SK-N-SH (cell line): ENCODE measurements around the gene CCSER1. TPM values are rescaled to one million over a fixed set of nuclear protein-coding genes. Genes with fewer than 3 reads are reported as not detected.

ENCODE experiments used
- CTCF ChIA-PET: fragments of 300-600, 350-600 bp; formaldehyde crosslinking; extraction: SDS; loops from one replicate; lab custom pipeline; 2021; lab: Yijun Ruan, JAX
- POLR2A ChIA-PET: fragments of 350-600 bp; sonication (Branson Sonifier 250); formaldehyde crosslinking; extraction: SDS; loops from one replicate; lab custom pipeline; 2020; ENCODE audit warnings: antibody characterized with exemption, inconsistent platforms; lab: Yijun Ruan, JAX
- DNase-seq: peaks from one replicate; pipeline ENCODE4 v3.0.0; 2012
- H2AFZ ChIP-seq: fragments of 200-600 bp; sonication (generic); 2 replicates; pipeline ENCODE4 v1.8.1; 2016; ENCODE audit warnings: antibody characterized with exemption, mild to moderate bottlenecking, low read depth
- H3F3A ChIP-seq: fragments of 200-600 bp; sonication (generic); replicated peaks from 2 replicates; pipeline ENCODE3; 2016; ENCODE audit warnings: antibody characterized with exemption, mild to moderate bottlenecking; ENCODE audit not compliant: insufficient read depth
- H3K27ac ChIP-seq, 2 experiments: fragments of 200-500 bp in 1 of 2; fragments of 200-600 bp in 1 of 2; sonication (Bioruptor generic) in 1 of 2; sonication (generic), shearing (Covaris generic) in 1 of 2; 2 replicates each; pipeline versions ENCODE4 v1.5.1 to v1.6.1; 2014 to 2016; ENCODE audit warnings: low read depth in 2 of 2, inconsistent platforms in 1 of 2, low read length in 1 of 2, mild to moderate bottlenecking in 1 of 2, mixed read lengths in 1 of 2
- H3K27me3 ChIP-seq: fragments of 200-600 bp; sonication (generic), shearing (Covaris generic); 2 replicates; pipeline ENCODE4 v1.6.1; 2016; ENCODE audit warnings: mixed run types; ENCODE audit not compliant: insufficient read depth
- H3K36me3 ChIP-seq, 2 experiments: fragments of 200-500 bp in 1 of 2; fragments of 200-600 bp in 1 of 2; sonication (Bioruptor generic) in 1 of 2; sonication (generic) in 1 of 2; replicated peaks in 1 of 2; 2 replicates each; pipeline versions ENCODE3 to v1.5.1; 2014 to 2016; ENCODE audit warnings: low read length in 1 of 2, mild to moderate bottlenecking in 1 of 2; ENCODE audit not compliant: insufficient read depth in 2 of 2, control insufficient read depth in 1 of 2
- H3K4me1 ChIP-seq, 2 experiments: fragments of 200-500 bp in 1 of 2; fragments of 200-600 bp in 1 of 2; sonication (Bioruptor generic) in 1 of 2; sonication (generic), shearing (Covaris generic) in 1 of 2; 2 replicates each; pipeline versions ENCODE4 v1.5.1 to v1.6.1; 2014 to 2016; ENCODE audit warnings: low read depth in 1 of 2, low read length in 1 of 2, mixed run types in 1 of 2; ENCODE audit not compliant: insufficient read depth in 2 of 2, control insufficient read depth in 1 of 2
- H3K4me2 ChIP-seq: fragments of 200-600 bp; sonication (generic), shearing (Covaris generic); 2 replicates; pipeline ENCODE4 v1.6.1; 2017; ENCODE audit warnings: mixed run types
- H3K4me3 ChIP-seq, 2 experiments: fragments of 200-500 bp in 1 of 2; fragments of 200-600 bp in 1 of 2; sonication (Bioruptor generic) in 1 of 2; sonication (generic), shearing (Covaris generic) in 1 of 2; 2 replicates each; pipeline versions ENCODE4 v1.5.1 to v1.8.1; 2014 to 2016; ENCODE audit warnings: low read depth in 2 of 2, inconsistent platforms in 1 of 2, low read length in 1 of 2, mild to moderate bottlenecking in 1 of 2, mixed read lengths in 1 of 2, moderate library complexity in 1 of 2
- H3K79me2 ChIP-seq: fragments of 200-600 bp; sonication (generic); 2 replicates; pipeline ENCODE4 v1.8.1; 2017; ENCODE audit warnings: mild to moderate bottlenecking; ENCODE audit not compliant: insufficient read depth
- H3K9ac ChIP-seq: fragments of 200-600 bp; sonication (generic); 2 replicates; pipeline ENCODE4 v1.6.1; 2017; ENCODE audit warnings: mixed run types
- H3K9me2 ChIP-seq: fragments of 200-600 bp; sonication (generic); 2 replicates; pipeline ENCODE4 v1.6.1; 2017; ENCODE audit warnings: mixed run types
- H3K9me3 ChIP-seq: fragments of 200-600 bp; sonication (generic); 2 replicates; pipeline ENCODE4 v1.6.1; 2017; ENCODE audit warnings: mixed run types, mild to moderate bottlenecking, moderate library complexity
- H4K20me1 ChIP-seq: fragments of 200-600 bp; sonication (generic); 2 replicates; pipeline ENCODE4 v1.6.1; 2017; ENCODE audit warnings: mild to moderate bottlenecking, mixed run types; ENCODE audit not compliant: insufficient read depth
- CHD2 ChIP-seq: fragments of 150-350 bp; IDR thresholded peaks from 2 replicates; pipeline ENCODE4 v1.6.1; 2018; ENCODE audit warnings: low read length; ENCODE audit not compliant: partially characterized antibody
- CTCF ChIP-seq: fragments of 200-600 bp; sonication (generic); IDR thresholded peaks from 2 replicates; pipeline ENCODE4 v1.6.1; 2017; ENCODE audit warnings: antibody characterized with exemption, mild to moderate bottlenecking, moderate library complexity
- EP300 ChIP-seq, 2 experiments: IDR thresholded peaks; 2 replicates each; pipeline versions ENCODE4 v1.4.0 to v1.6.1; 2012; ENCODE audit warnings: borderline replicate concordance in 1 of 2, low read depth in 1 of 2, low read length in 1 of 2
- FOXM1 ChIP-seq: IDR thresholded peaks from 2 replicates; pipeline ENCODE4 v1.4.0; 2012; ENCODE audit warnings: low read depth, mild to moderate bottlenecking
- GABPA ChIP-seq: IDR thresholded peaks from 2 replicates; pipeline ENCODE4 v1.4.0; 2012; ENCODE audit warnings: low read depth, mild to moderate bottlenecking
- JUND ChIP-seq: IDR thresholded peaks from 2 replicates; pipeline ENCODE4 v1.4.0; 2012
- MEF2A ChIP-seq: IDR thresholded peaks from 2 replicates; pipeline ENCODE4 v1.4.0; 2012; ENCODE audit warnings: low read depth, borderline replicate concordance
- MXI1 ChIP-seq: IDR thresholded peaks from 2 replicates; pipeline ENCODE4 v1.6.1; 2012; ENCODE audit warnings: mild to moderate bottlenecking, low read depth, low read length, improper control_type of control experiment
- POLR2AphosphoS5 ChIP-seq: IDR thresholded peaks from 2 replicates; pipeline ENCODE4 v1.6.1; 2012; ENCODE audit warnings: low read depth, low read length
- RAD21 ChIP-seq: IDR thresholded peaks from 2 replicates; pipeline ENCODE4 v1.6.1; 2012; ENCODE audit warnings: mild to moderate bottlenecking, low read length
- RFX5 ChIP-seq: IDR thresholded peaks from 2 replicates; pipeline ENCODE4 v1.6.1; 2012; ENCODE audit warnings: mild to moderate bottlenecking, improper control_type of control experiment, low read length
- RXRA ChIP-seq: IDR thresholded peaks from 2 replicates; pipeline ENCODE4 v1.4.0; 2012; ENCODE audit warnings: low read depth, mild to moderate bottlenecking, borderline replicate concordance
- SIN3A ChIP-seq: IDR thresholded peaks from 2 replicates; pipeline ENCODE4 v1.6.1; 2012; ENCODE audit warnings: low read depth, mild to moderate bottlenecking, low read length, moderate library complexity, borderline replicate concordance
- SMC3 ChIP-seq: IDR thresholded peaks from 2 replicates; pipeline ENCODE4 v1.6.1; 2012; ENCODE audit warnings: low read depth, low read length, improper control_type of control experiment
- TEAD4 ChIP-seq: IDR thresholded peaks from 2 replicates; pipeline ENCODE4 v1.4.0; 2012; ENCODE audit warnings: mild to moderate bottlenecking, borderline replicate concordance; ENCODE audit not compliant: insufficient read depth
- WGBS: methylation state at CpG from one replicate; pipeline ENCODE4 v1.1.6; 2017; ENCODE audit warnings: low lambda C conversion rate; 5-methylcytosine and 5-hydroxymethylcytosine counted together
- polyA plus RNA-seq, 3 experiments: library from polyadenylated mRNA; depleted of rRNA; stranded (reverse); fragments of >200 nt; gene quantifications; 2 replicates each; pipeline ENCODE4 v1.2.3, GENCODE V29; 2012
- TF ChIP-seq, protein P1 (sequence below): fragments of 150-350 bp; IDR thresholded peaks from 2 replicates; pipeline ENCODE4 v1.6.1; 2016; ENCODE audit warnings: mild to moderate bottlenecking, low read depth, low read length
- TF ChIP-seq, protein P2 (sequence below): fragments of 150-350 bp; IDR thresholded peaks from 2 replicates; pipeline ENCODE4 v1.6.1; 2017; ENCODE audit warnings: antibody characterized with exemption, low read length, low read depth, borderline replicate concordance
- TF ChIP-seq, protein P3 (sequence below): IDR thresholded peaks from 2 replicates; pipeline ENCODE4; 2012
- TF ChIP-seq, protein P4 (sequence below): IDR thresholded peaks from 2 replicates; pipeline ENCODE4 v1.4.0; 2012; ENCODE audit warnings: low read depth, borderline replicate concordance
- TF ChIP-seq, protein P5 (sequence below): IDR thresholded peaks from 2 replicates; pipeline ENCODE4 v1.4.0; 2012; ENCODE audit warnings: low read depth

CCSER1 gene
- polyA plus RNA-seq, 1 of the 3 experiments (the other 2 are of a cell fraction): 0.05 TPM

GRCh38 chr4:91485415-91485814, 1358.2 kb downstream of the CCSER1 start:
- WGBS: 25% methylated on average over 1 of the region's 1 CpG
- no peaks in the 10 kb centered on the region for H3K79me2 ChIP-seq

DNA sequence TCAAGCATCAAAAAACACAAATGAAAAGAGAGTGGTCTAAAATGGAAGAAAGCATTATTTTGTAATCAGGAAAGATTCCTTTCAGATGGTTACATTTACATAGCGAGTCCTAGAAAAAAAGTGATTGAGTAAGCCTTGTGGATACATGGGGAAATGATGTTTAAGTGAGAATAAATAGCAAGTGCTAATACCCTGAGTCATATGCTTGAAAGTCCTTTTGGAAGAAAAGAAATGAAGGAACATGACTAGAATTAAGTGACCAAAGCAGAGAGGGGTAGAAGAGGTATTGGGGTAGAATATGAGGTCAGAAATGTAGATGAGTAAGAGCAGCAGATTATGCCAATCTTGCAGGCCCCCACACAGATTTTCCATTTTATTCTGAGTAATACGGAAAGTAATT, 1361.8 kb downstream of the CCSER1 start:
- Histone ChIP-seq H3K9me2 (no peaks in the 10 kb centered on the region), H3K9me3 (no peaks in the 10 kb centered on the region), H3K79me2 (no peaks in the 10 kb centered on the region), H3K27me3 (no peaks in the 10 kb centered on the region), H3F3A (no peaks in the 10 kb centered on the region), H2AFZ (no peak overlapping the region), H3K4me3 (no peak overlapping the region), H3K36me3 (no peaks in the 10 kb centered on the region), H3K27ac (no peak overlapping the region), H4K20me1 (no peaks in the 10 kb centered on the region), H3K4me1 (no peaks in the 10 kb centered on the region), H3K4me2 (no peak overlapping the region), H3K9ac (no peak overlapping the region)
- DNase-seq: no peak
- ChIA-PET CTCF (no interaction called here), POLR2A (no interaction called here)
- WGBS: 57% methylated on average over 2 of the region's 2 CpGs
- TF ChIP-seq SIN3A (no peak), MXI1 (no peak), RFX5 (no peak), POLR2AphosphoS5 (no peak), EP300 (IDR thresholded peaks at IDR 0.05; ENCODE audit: borderline replicate concordance in 1 of 2, low read depth in 1 of 2, low read length in 1 of 2) (no peak), GABPA (no peak), TEAD4 (no peak), RXRA (no peak)
- TF ChIP-seq, protein P1, sequence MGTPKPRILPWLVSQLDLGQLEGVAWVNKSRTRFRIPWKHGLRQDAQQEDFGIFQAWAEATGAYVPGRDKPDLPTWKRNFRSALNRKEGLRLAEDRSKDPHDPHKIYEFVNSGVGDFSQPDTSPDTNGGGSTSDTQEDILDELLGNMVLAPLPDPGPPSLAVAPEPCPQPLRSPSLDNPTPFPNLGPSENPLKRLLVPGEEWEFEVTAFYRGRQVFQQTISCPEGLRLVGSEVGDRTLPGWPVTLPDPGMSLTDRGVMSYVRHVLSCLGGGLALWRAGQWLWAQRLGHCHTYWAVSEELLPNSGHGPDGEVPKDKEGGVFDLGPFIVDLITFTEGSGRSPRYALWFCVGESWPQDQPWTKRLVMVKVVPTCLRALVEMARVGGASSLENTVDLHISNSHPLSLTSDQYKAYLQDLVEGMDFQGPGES: no peak
- TF ChIP-seq, protein P2, sequence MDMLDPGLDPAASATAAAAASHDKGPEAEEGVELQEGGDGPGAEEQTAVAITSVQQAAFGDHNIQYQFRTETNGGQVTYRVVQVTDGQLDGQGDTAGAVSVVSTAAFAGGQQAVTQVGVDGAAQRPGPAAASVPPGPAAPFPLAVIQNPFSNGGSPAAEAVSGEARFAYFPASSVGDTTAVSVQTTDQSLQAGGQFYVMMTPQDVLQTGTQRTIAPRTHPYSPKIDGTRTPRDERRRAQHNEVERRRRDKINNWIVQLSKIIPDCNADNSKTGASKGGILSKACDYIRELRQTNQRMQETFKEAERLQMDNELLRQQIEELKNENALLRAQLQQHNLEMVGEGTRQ: no peak

More at GRCh38 chr4:91485415-91485814, 1358.2 kb downstream of the CCSER1 start:
- H3K4me1 ChIP-seq: no peaks in the 10 kb centered on the region
- no peak overlapping the region for H3K9ac ChIP-seq
- no peak for DNase-seq
- H4K20me1 ChIP-seq: no peaks in the 10 kb centered on the region
- no peaks in the 10 kb centered on the region for H3K9me2 ChIP-seq
- no peak overlapping the region for H2AFZ ChIP-seq
- H3K9me3 ChIP-seq: no peaks in the 10 kb centered on the region
- H3F3A ChIP-seq: no peaks in the 10 kb centered on the region
- H3K36me3 ChIP-seq: no peaks in the 10 kb centered on the region
- no peaks in the 10 kb centered on the region for H3K27me3 ChIP-seq
- H3K4me3 ChIP-seq: no peak overlapping the region
- no peak overlapping the region for H3K4me2 ChIP-seq
- TF ChIP-seq MXI1 (no peak), MEF2A (no peak), TEAD4 (no peak), RFX5 (no peak), CHD2 (no peak), RXRA (no peak), SMC3 (no peak), RAD21 (no peak), EP300 (IDR thresholded peaks at IDR 0.05; ENCODE audit: borderline replicate concordance in 1 of 2, low read depth in 1 of 2, low read length in 1 of 2) (no peak), FOXM1 (no peak), CTCF (no peak), POLR2AphosphoS5 (no peak), JUND (no peak)
- TF ChIP-seq, protein P3, sequence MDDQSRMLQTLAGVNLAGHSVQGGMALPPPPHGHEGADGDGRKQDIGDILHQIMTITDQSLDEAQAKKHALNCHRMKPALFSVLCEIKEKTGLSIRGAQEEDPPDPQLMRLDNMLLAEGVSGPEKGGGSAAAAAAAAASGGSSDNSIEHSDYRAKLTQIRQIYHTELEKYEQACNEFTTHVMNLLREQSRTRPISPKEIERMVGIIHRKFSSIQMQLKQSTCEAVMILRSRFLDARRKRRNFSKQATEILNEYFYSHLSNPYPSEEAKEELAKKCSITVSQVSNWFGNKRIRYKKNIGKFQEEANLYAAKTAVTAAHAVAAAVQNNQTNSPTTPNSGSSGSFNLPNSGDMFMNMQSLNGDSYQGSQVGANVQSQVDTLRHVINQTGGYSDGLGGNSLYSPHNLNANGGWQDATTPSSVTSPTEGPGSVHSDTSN: no peak
- TF ChIP-seq, protein P4, sequence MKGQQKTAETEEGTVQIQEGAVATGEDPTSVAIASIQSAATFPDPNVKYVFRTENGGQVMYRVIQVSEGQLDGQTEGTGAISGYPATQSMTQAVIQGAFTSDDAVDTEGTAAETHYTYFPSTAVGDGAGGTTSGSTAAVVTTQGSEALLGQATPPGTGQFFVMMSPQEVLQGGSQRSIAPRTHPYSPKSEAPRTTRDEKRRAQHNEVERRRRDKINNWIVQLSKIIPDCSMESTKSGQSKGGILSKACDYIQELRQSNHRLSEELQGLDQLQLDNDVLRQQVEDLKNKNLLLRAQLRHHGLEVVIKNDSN: no peak
- TF ChIP-seq, protein P5, sequence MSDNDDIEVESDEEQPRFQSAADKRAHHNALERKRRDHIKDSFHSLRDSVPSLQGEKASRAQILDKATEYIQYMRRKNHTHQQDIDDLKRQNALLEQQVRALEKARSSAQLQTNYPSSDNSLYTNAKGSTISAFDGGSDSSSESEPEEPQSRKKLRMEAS: no peak
- TF ChIP-seq, all 33 proteins: peak for 0
- H3K27ac ChIP-seq: no peak overlapping the region
- POLR2A ChIA-PET: no interaction called here
- CTCF ChIA-PET: no interaction called here
